GM12892 (cell line): ENCODE data around the gene PNRC1.

ENCODE experiments used
- POLR2A ChIP-seq: IDR thresholded peaks from 2 replicates; pipeline ENCODE4 v1.6.1; 2011; ENCODE audit warnings: low read depth, low read length, control low read depth
- POLR2AphosphoS5 ChIP-seq: IDR thresholded peaks from 2 replicates; pipeline ENCODE4 v1.6.1; 2011; ENCODE audit warnings: low read depth, low read length, control low read depth
- TAF1 ChIP-seq: IDR thresholded peaks from 2 replicates; pipeline ENCODE4 v1.6.1; 2011; ENCODE audit warnings: low read depth, mild to moderate bottlenecking, control low read depth, low read length, borderline replicate concordance

DNA sequence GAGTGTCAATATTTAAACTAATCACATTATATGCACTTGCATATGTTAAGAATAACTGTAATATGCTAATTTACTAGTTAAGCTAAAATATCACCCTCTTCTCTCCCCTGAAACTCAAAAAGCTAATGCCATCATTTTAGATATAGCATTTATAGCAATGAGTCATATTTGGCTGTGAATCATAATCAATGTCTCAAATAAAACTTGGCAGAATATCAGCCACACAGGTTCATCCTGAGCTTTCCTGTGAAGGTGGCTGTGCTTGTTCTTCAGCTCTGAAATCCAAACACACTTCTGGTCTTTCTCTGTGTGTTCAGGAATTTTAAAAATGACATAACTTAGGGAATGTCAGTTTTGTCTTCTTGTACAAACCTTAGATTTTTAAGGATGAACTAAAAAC lies 12.8 kb upstream of the PNRC1 start:
- TF ChIP-seq POLR2AphosphoS5 (no peak), TAF1 (no peak), POLR2A (no peak)
